IPS-NIHi7 (cell line): ENCODE data around the gene ZBTB2.

Source experiments
- DNase-seq: peaks from one replicate; pipeline ENCODE4 v3.0.0; 2012; ENCODE audit warnings: mixed read lengths; ENCODE audit errors: extremely low spot score

The ZBTB2 gene, protein sequence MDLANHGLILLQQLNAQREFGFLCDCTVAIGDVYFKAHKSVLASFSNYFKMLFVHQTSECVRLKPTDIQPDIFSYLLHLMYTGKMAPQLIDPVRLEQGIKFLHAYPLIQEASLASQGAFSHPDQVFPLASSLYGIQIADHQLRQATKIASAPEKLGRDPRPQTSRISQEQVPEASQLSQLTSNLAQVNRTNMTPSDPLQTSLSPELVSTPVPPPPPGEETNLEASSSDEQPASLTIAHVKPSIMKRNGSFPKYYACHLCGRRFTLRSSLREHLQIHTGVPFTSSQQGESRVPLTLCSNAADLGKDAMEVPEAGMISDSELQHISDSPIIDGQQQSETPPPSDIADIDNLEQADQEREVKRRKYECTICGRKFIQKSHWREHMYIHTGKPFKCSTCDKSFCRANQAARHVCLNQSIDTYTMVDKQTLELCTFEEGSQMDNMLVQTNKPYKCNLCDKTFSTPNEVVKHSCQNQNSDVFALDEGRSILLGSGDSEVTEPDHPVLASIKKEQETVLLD

DNA sequence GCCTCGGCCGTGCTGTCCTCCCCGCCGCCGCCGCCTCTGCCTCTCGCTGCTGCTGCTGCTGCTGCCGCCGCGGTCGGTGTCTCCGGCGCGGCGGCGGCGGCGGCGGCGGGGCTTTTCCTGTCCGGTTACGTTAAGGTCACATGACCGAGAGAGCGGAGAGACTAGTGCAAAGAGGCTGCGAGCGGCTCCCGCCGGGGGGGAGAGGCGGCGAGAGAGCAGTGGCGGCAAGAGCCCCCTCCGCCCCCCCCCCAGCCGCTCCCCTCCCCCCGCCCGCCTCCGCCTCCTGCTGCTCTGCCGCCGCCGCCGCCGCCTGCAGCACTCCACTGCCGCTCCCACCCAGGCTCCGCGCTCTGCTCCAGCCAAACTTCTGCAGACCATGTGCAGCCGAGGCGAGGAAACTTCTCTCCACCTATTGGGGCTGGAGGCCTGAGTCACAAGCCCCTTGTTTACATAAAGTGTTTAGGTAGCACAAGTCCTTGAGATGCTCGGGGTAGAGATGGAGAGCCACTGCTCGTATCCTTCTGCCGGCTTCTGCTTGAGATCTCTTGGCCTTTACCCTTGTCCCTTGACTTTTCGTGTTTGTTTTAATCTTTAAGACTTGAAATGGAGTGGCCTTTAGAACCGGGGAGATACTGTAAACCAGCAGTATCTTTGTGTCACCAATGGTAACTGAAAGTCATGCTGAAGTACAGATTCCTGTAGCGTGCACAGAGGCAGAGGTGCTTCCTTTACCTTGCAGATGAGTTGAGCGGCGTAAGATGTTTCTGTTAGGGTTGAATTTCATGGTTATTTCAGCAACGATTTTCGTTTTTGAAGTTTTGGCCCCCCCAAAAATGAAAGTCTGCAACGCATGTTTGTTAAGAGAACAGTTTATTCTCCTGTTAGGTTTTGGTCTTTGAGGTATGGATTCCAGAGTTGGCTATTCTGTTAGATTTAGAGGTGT lies at the start of gene ZBTB2:
ZBTB2 (minus strand) TSS at position 89 of the 943 bp plus-strand sequence. CDS start 17,922 bp downstream, outside the sequence.
- DNase-seq = peak; percentile 68

DNA sequence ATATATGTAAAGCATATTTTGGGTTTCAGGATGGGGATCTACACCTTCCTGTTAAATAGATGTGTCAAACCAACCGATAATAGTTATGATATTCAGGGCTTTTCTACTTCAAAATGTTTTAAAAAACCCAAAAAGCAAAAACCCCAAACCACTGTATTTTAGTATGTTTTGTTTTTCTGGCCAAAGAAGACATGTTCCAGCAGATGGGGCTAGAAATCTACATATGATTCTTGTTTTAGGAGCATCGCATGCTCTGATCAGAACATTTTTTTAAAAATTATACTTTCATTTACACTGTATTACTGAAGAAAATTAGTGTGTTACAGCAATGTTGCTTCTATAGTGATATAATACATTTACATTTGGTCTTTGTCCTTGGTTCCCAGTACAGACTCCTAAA lies 49.6 kb upstream of the ZBTB2 start:
- no peak for DNase-seq

DNA sequence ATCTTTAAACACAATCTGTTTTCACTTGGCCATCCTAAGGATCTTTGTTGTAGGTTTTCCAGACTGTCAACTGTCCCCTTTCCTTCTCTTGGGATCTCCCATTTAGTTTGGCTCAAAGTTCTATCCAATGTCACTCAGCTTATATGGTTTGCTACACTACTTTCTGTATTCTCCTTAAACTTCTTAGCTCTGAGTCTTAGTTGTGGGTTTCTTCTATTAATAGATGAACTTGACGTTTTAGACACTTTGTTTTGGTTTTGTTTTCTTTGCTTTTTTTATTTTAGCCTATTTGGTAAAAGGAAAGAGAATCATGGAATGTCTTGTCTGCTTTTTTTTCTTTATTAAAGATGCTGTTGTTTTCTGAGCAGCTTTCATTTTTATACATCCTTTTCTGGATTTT lies 49.1 kb upstream of the ZBTB2 start:
- no peak for DNase-seq

DNA sequence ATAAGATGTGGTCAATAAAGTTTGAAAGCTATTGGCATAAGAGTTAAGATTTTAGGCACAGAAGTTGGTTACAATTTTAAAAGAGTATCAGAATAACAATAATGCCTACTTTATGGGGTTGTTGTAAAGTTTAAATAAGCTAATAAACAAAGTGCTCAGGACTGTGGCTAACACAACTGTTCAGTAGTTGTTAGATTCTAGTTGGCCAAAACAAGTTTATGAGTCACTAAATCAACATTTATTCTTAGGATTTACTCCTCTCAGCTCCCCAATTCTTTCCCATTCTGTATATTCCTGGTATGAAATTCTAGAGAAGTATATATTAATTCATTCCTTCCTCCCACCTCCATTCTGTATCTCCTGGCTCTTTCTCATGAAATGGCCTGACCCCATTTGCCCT lies 46.0 kb upstream of the ZBTB2 start:
- no peak for DNase-seq

DNA sequence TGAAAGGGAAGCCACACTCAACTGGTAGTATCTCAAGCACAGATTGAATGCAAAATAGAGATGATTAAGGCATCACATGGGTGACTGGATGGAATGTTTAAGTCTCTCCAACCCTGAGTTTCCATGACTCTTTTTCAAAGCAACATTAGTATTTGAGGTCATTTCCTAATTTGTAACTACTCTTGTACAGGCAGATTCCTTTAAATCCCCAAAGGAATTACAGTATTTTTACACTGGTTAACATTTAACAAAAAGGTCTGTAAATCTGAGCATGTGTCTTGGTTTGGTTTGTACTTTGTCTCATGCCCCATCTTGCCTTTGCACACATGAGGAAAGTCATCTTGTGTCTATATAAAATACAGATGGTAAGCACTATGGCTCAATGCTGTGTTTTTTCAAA lies 45.4 kb upstream of the ZBTB2 start:
- DNase-seq = no peak

DNA sequence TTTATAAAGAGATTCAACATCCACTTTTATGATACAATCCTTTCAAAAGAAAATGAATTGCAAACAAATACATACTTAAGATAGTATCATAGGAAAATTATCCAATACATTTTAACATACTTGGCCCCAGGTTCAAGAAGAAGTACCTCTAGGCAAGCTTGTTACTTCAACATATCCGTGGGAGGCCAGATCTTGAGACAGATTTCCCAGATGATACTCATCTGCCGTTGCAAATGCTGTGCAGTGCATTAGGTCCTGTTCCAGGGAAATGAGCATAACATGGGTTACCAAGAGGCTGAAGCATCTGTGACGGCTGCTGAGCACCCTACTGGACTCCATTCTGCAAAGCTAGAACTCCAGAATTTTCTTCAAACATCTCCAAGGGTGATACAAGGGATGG lies 44.9 kb upstream of the ZBTB2 start:
- no peak for DNase-seq

DNA sequence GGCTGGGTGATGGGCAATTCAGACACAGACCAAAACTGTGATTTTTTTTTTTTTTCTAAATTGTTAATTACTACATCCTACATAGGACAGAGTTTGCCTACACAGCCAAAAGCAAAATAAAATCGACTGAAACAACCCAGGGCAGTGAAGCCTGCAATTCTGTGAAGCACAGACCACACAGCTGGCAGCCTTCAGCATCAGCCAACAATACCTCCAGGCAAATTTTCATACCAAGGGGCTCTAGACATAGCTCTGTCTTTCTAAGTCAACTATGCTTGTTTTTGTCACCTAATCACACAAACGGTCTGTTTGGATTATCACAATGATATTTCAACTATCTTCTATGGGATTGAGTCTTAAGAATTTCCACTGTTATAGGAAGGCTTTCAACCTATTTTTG lies 43.0 kb upstream of the ZBTB2 start:
- DNase-seq = no peak

DNA sequence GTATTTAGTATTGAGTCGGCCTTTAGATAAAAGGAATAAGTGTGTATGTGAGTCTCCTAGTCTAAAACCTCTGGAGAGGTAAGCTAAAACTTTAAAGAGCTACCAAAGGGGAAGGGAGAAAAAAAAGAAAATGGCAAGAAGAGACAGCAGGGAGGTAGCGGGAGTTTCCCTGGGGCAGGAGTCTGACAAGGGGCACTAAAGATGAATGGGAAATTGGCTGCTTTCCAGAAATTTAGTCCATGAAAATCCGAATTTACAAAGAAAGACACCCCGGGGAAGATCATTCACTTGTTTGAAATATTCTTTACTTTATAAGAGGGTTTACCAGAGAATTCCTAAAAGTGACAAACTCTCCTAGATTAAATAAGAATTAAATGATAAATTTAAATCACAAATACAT lies 41.3 kb upstream of the ZBTB2 start:
- no peak for DNase-seq

DNA sequence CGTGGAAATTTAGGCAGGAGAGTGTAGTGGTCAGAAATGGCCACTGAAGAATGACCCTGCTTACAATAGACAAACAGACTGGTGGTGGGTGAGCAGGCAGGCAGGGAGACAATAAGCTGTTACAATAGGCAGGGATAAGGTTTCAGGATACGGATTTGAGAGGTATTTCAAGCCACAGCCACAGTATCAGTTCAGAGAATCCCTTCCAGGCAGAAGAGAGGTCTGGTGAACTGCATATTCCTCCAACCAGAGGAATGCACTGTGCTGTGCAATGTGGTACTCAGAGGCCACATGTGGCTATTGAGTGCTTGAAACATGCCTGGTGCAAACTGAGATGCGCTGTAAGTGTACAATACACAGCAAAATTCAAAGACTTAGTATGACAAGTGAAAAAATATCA lies 40.0 kb upstream of the ZBTB2 start:
- DNase-seq = no peak

DNA sequence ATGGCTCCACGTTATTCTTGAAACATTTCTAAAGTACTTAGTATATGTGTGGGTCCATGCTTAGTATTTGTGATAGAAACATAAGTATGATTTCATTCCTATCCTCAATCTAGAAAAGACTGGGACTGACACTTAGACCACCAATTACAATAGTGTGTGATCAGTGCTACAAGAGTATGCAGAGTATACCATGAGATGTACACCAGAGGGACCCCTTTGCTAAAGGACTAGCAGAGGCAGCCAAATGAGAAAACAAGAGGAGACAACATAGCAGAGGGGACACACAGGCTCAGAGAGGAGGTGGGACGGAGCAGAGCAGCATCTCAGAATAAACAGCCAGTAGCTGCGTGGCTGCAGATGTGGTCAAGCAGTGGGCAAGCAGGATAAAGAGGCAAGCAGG lies 39.5 kb upstream of the ZBTB2 start:
- DNase-seq = peak; percentile 19

DNA sequence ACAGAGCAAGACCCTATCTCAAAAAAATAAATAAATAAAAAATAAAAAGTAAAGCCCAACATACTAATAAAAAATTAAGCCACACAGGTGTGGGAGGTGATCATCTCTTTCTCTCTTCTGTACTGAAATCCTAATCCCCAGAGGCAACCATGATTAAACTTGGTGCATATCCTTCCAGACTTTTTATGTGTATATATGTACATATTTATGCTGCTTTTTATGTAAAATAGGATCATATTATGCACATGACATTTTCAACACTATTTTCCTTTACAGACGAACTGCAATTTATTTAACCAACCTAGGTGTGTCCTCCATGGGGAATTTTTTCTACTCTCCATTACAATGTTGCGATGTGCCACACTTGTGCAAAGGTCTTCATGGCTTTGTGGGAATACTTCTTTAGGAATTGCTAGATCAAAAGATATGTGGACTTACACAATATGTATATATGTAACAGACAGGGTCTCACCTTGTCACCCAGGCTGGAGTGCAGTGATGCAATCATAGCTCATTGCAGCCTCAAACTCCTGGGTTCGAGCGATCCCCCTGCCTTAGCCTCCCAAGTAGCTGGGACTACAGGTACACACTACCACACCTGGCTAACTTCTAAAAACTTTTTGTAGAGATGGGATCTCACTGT lies 36.9 kb upstream of the ZBTB2 start:
- no peak for DNase-seq

DNA sequence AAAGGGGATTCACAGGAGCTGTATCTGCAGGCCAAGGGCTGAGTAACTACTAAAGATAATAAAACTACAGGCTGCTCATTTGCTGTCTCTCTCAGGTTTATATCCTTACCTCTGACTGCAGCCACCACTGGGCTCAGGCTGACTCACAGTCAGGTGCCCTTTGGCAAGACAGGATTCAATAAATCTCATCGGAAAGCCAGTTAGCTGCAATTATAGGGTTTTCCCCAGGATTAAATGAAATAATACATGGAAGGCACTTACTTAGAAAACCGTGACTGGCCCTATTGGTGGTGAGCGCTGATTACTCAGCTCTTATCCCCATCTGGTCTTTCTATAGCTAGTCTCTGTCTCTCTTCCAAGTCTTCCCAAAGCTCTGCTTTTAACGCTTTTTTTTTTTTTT lies 34.2 kb upstream of the ZBTB2 start:
- no peak for DNase-seq

DNA sequence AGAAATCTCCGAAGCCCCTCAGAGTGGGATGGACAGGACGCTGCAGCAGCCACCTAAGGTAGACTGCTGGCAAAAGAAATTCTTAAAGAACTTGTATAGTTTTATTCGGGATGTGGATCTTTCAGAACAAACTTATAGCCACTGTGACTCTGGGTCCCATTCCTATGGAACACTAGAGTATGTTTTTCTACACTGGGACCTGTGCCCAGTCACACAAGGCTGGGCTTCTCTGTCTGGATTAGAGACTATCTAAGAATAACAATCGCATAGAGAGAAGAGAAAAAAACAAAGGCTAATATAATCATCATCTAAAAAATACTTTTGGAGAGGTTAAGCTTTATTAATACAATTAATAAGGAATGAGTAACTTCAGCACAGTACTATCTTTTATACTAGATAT lies 31.6 kb upstream of the ZBTB2 start:
- no peak for DNase-seq

DNA sequence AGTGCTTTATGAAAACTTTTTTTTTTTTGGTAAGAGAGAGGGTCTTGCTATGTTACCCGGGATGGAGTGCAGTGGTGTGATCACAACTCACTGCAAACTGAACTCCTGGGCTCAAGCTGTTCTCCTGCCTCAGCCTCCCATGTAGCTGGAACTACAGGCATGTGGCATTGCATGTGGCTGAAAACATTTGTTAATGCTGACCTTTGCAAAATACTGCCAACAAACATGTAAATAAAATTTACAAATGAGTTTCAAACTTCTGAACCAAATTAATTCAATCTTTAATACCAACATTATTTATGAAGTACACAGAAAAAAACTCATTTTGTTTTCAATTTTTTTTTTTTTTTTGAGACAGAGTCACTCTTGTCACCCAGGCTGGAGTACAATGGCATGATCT lies 26.1 kb upstream of the ZBTB2 start:
- DNase-seq = no peak

DNA sequence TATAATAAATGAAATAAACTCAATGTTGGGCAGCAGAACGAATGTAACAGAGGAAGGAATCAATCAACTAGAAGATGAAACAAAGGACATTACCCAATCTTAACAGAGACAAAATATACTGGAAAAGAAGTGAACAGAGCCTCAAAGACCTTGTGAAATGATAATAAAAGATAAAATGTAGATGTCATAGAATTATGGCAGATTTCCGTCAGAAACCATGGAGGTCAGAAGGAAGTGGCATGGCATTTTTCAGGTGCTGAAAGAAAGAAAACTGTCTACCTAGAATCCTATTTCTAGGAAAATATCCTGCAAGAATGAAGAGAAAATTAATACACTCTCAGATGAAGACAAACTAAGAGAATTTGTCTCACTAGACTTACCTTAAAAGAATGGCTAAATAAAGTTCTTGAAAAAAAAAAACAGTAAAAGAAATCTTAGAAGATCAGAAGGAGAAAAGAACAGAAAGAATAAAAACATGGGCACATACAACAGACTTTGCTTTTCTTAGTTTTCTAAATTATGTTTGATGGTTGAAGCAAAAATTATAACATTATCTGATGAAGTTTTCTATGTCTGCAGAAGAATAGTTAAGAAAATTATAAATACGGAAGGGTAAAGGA lies 23.4 kb upstream of the ZBTB2 start:
- DNase-seq = no peak

DNA sequence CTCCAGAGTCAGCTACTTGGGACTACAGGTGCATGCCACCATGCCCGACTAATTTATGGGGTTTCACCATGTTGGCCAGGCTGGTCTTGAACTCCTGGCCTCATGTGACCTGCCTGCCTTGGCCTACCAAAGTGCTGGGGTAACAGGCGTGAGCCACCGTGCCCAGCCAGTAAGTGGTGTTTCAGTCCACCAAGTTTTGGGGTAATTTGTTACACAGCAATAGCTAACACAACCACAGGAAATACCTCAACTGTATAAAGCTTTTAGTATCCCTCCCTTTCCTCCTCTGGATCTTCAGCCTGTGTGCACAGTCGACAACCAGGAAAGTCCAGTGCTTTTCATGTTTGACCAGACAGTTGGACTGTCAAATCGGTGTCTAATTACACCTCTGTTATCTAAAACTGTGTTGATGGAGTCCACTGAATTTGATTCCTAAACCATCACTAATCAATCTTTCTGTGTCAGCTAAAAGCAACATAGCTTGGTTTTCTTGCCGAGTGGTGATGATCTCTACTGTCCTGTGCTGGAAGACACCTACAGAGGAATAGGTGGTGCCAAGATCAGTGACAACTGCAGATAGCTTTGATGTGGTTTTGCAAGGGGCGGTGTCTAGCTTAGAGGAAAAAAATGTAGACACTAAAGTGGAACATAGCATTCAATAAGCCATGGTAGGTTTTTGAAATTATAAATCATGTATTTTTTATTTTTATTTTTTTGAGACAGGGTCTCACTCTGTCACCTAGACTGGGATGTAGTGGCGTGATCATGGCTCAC lies 22.2 kb upstream of the ZBTB2 start:
- DNase-seq = no peak

DNA sequence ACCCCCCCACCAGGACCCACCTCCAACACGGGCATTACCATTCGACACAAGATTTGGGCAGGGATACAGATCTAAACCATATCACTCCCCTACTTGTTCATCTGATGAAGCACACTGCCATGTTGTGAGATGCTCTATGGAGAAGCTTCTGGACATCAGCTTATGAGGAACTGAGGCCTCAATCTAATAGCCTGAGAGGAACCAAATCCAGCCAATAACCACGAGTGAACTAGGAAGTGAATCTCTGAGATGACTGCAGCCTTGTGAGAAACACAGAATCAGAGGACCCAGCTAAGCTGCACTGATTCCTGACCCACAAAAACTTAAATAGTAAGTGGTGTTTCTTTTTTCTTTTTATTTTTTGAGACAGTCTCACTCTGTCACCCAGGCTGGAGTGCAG lies 21.6 kb upstream of the ZBTB2 start:
- DNase-seq = no peak

DNA sequence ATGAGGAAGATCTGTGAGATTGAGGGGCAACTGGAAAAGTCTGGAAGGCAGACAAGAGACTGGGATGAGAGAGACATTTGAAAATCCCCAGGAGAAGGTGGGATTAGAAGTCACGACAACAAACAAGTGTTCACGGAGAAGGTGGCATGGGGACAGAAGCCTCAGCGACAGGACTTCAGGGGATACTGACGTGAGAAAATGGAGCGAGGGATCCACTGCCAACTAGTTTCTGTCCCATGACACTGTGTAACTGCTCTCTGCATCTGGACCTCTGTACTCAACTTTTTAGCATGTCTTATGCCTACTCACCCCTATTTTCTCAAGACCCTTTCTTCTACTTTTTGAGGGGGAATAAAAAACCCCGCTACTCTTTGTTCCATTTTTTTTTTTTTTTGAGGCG lies 18.3 kb upstream of the ZBTB2 start:
- no peak for DNase-seq

DNA sequence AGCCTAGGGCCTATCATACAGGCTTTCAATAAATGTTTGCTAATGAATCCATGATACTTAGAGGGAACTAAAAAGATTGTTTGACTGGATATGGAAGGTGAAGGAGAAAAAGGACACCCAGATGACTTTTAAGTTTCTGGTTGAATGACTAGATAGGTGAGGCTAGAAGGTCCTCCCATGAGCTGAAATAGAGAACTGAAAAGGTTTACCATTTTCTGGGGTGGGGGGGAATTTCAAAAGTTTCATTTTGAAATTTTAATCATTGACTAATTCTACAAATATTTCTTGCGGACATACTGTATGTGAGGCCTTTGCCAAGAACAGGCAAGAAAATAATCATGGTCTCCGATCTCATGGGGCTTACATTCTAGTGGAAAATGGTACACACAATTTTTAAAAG lies 17.9 kb upstream of the ZBTB2 start:
- no peak for DNase-seq

DNA sequence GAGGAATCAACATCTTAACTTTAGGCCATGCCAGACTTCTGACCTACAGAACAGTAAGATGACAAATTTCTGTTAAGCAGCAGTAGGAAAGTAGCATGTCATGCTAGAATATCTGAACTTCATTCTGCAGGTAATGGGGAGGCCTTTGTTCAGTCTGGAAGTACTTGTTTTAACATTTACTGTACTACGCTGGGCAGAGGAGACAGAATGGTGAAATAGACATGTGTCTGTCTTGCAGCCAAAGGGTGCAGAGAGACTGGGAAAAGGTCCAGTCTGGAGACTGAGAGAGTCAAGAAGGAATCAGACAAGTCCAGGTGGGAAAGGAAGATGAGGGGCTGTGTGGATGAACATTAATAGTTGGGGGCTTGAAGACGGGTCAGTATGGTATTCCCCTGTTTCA lies 17.5 kb upstream of the ZBTB2 start:
- no peak for DNase-seq

DNA sequence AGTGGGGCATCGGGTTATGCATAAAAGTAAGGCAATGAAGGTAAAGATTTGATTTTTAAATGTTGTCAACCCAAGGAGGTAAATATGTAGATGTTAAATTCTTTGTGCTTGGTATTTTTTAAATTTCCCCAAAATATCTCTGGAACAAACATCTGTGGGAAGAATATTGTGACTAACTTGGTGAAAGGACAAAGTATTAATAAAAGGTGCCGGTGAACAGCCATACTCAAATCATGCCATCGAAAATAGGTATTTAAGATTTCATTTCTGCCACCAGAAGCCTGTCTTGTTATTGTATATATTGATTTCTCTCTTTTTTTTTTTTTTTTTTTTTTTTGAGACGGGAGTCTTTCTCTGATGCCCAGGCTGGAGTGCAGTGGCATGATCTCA lies 12.6 kb upstream of the ZBTB2 start:
- no peak for DNase-seq
